Umbilical cord (tissue), 2 donors: ENCODE results near the gene FAN1. TPM values are rescaled to one million over a fixed set of nuclear protein-coding genes. Genes with fewer than 3 reads are reported as not detected.
A peak's percentile ranks its signal among the peaks of the same experiment; 100 is the strongest.

Experiments
- DNase-seq: peaks from one replicate; pipeline ENCODE4 v3.0.0-alpha.2; 2015; ENCODE audit warnings: low spot score
- total RNA-seq: library from RNA; depleted of rRNA; stranded (reverse); fragments of >200 nt; gene quantifications from one replicate; pipeline ENCODE4 v1.2.3, GENCODE V29; 2014; ENCODE audit warnings: low replicate concordance; ENCODE audit not compliant: insufficient read depth

Gene FAN1
- total RNA-seq, 1 donor from 2014 or later = 25.0 TPM

GRCh38 chr15:30956216-30957124 lies 52.8 kb downstream of the FAN1 start:
- DNase-seq = no peak

GRCh38 chr15:30958219-30958618 lies 54.5 kb downstream of the FAN1 start:
- DNase-seq = no peak

GRCh38 chr15:30962079-30962478 lies 58.4 kb downstream of the FAN1 start:
- peak; percentile 23 for DNase-seq

- DNase-seq = no peak
These were observed 58.9 kb downstream of the FAN1 start for GRCh38 chr15:30962659-30963058.

GRCh38 chr15:30963681-30964080 lies 60.0 kb downstream of the FAN1 start:
- no peak for DNase-seq

- no peak for DNase-seq
These were observed 66.0 kb downstream of the FAN1 start for GRCh38 chr15:30969724-30970123.

GRCh38 chr15:30973379-30973778 lies 69.7 kb downstream of the FAN1 start:
- no peak for DNase-seq

- DNase-seq = no peak
These were observed 70.4 kb downstream of the FAN1 start for GRCh38 chr15:30974112-30974511.

GRCh38 chr15:30978328-30978727 lies 74.6 kb downstream of the FAN1 start:
- no peak for DNase-seq

- DNase-seq = no peak
These were observed 75.7 kb downstream of the FAN1 start for GRCh38 chr15:30979457-30979856.

- DNase-seq = no peak
These were observed 80.4 kb downstream of the FAN1 start for GRCh38 chr15:30984118-30984517.

GRCh38 chr15:30984542-30984941 lies 80.8 kb downstream of the FAN1 start:
- DNase-seq = no peak

GRCh38 chr15:30985081-30985531 lies 81.4 kb downstream of the FAN1 start:
- DNase-seq = peak; percentile 12

GRCh38 chr15:30990036-30990435 lies 86.3 kb downstream of the FAN1 start:
- no peak for DNase-seq

GRCh38 chr15:30990446-30991254 lies 86.9 kb downstream of the FAN1 start:
- DNase-seq = peak; percentile 24

GRCh38 chr15:30991255-30992235 lies 87.8 kb downstream of the FAN1 start, which contains the start of gene MTMR10:
TSS of gene MTMR10 (minus strand) at chr15:30991628. CDS start at chr15:30991506, 122 bp downstream.
- peak; percentile 87 for DNase-seq

- DNase-seq = no peak
These were observed 88.6 kb downstream of the FAN1 start for GRCh38 chr15:30992249-30992864.
